GM12865 (cell line): Measurements from ENCODE around the gene TDRD9.

ENCODE experiments used
- DNase-seq: peaks from one replicate; pipeline ENCODE4 v3.0.0; 2010; ENCODE audit warnings: low read depth
- H3K4me3 ChIP-seq: 2 replicates; pipeline ENCODE4 v1.5.1; 2011; ENCODE audit warnings: mild to moderate bottlenecking, low read depth, low read length, control low read depth
- TF ChIP-seq, protein P1 (sequence below): IDR thresholded peaks from 2 replicates; pipeline ENCODE4 v1.5.1; 2011; ENCODE audit warnings: low read length, control low read depth, low read depth, inconsistent platforms; ENCODE audit not compliant: insufficient read depth; ENCODE audit errors: missing control alignments

TDRD9 gene

DNA sequence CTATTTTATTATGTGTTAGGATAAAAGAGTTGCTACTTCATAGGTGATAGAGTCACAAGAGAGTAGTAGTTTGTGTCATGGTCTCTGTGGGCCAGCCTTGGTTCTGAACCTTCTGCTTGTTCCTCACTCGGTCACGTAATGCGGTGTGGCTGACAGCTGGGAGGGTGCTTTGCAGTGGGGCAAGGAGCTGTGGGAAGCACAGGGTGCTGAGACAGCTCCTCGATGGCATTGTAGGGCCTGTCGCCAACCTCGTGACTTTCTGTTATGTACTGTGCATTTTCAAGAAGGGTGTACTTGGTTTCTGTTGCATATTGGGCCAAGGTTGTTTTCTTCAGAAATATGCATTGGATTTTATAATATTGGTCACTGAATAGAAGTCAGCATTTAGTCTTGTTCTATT lies 75.4 kb downstream of the TDRD9 start:
- DNase-seq, result no peak
- no peak overlapping the region for H3K4me3 ChIP-seq
- TF ChIP-seq, protein P1, sequence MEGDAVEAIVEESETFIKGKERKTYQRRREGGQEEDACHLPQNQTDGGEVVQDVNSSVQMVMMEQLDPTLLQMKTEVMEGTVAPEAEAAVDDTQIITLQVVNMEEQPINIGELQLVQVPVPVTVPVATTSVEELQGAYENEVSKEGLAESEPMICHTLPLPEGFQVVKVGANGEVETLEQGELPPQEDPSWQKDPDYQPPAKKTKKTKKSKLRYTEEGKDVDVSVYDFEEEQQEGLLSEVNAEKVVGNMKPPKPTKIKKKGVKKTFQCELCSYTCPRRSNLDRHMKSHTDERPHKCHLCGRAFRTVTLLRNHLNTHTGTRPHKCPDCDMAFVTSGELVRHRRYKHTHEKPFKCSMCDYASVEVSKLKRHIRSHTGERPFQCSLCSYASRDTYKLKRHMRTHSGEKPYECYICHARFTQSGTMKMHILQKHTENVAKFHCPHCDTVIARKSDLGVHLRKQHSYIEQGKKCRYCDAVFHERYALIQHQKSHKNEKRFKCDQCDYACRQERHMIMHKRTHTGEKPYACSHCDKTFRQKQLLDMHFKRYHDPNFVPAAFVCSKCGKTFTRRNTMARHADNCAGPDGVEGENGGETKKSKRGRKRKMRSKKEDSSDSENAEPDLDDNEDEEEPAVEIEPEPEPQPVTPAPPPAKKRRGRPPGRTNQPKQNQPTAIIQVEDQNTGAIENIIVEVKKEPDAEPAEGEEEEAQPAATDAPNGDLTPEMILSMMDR, result no peak

DNA sequence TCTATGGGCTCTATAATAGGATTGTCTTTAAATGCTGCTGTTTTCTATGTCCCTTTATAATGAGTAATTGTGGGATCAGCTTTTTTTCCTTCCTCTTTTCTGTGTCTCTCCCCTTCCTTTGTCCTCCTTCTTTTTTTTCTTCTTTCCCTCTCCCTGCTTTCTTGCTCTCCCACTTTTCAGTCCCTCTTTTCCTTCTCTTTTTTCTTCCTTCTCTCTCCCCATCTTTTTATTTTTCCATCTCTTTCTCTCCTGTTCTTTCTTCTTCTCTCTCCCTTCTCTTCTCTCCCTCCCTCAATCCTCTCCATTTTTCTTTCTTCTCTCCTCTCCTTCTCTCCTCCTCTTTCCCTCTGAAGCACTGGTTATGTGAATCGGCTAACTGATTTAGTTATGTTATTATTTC lies 76.6 kb downstream of the TDRD9 start:
- no peak for DNase-seq
- TF ChIP-seq, protein P1, result no peak
- H3K4me3 ChIP-seq, result no peak overlapping the region

DNA sequence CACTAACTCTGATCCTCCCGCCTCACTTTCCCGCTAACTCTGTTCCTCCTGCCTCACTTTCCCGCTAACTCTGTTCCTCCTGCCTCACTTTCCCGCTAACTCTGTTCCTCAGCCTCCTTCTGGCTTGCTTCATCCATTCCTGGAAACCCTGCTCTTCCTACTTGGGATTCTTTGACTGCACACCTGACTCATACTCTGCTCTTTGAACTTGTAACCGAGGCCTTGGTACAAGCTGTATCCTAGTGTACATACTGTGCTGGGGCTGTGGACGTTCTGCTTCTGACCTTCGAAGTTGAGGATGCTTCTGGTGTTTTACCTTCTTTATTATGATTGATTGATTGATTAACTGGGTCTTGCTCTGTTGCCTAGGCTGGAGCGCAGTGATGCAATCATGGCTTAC lies 77.2 kb downstream of the TDRD9 start:
- DNase-seq, result no peak
- TF ChIP-seq, protein P1, result no peak
- H3K4me3 ChIP-seq, result no peak overlapping the region

DNA sequence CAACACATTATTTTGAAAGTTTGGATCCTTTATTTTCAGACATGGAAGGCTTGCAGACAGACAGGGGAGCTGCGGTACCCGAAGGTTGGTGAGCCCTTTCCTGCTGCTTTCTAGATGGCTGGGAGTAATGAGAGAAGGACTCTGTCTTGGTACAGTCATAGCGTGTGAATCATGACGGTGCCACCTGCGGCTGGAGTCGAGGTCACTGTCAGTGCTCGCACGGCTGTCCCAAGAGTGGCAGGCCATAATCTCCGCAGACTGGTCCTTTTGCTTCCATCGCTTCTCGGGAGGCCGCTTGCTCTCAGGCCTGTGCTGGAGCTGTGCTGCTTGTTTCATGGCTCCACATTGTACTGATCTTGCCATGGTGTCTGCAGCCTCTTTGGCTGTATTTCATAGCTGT lies 78.9 kb downstream of the TDRD9 start:
- H3K4me3 ChIP-seq, result no peak overlapping the region
- no peak for DNase-seq
- TF ChIP-seq, protein P1, result no peak

DNA sequence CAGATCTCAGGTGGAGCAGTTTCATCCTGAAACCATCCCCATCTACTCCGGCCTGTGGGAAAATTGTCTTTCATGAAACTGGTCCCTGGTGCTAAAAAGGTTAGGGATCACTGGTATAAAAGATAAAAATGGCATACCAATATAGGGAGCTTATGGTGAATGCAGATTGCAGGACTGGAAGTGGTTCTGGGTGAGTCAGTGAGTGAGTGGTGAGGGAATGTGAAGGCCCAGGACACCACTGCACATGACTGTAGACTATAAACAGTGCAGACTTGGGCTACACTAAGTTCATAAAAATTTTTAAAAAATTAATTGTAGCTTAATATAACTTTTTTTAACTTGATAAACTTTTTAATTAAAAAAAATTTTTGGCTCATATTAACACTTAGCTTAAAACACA lies 81.0 kb downstream of the TDRD9 start:
- no peak for DNase-seq
- H3K4me3 ChIP-seq, result no peak overlapping the region
- TF ChIP-seq, protein P1, result no peak

DNA sequence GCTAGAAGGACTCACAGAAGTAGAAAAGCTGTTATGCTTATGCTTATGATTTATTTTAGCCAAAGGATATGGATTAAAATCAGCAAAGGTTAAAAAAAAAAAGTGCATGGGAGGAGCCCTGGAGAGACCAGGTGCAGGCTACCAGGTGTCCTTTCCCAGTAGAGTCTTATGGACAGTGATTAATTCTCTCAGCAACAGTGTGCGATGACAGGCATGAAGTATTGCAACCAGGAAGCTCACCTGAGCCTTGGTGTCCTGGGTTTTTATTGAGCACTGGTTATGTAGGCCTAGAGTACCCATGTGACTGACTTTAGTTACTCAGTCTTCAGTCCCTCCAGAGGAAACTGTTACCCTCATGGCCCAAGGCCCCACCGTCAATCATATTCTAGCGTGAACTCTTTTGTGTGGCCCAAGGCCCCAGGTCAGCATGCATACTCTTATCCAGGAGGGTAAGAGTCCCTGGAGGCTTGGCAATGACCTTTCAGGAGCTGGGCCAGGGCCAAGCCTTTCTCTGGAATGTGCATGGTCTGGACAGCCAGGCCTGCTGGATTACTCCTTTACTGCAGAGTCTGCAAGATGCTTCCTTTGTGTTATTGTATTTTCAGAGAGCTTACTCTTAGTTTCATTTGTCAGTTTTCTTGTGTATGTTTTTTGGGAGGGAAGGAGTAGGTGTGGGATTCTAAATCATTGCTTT lies 83.7 kb downstream of the TDRD9 start:
- TF ChIP-seq, protein P1, result no peak
- no peak for DNase-seq
- no peak overlapping the region for H3K4me3 ChIP-seq

DNA sequence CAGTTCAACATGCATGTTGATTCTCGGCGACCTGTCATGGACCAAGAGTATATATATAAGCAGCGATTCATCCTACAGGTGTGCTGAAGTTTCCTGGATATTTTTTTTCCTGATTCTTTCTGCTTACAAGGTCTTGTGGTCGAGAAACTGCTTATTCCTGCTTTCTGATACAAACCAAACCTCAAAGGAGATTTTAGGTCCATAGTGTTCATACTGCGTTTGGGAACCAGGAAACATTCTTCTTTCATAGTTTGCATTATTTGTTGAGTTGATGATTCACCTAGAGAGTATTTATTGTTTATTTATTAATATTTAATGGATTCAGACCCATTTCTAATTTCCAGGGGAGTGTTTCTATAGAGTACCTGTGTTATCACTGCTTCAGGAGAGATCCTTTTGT lies 86.5 kb downstream of the TDRD9 start:
- no peak for DNase-seq
- TF ChIP-seq, protein P1, result no peak
- no peak overlapping the region for H3K4me3 ChIP-seq
